HuH-7.5 (cell line): ENCODE measurements around the gene ST3GAL3.

Source experiments
- DNase-seq: peaks from one replicate; pipeline ENCODE4 v3.0.0; 2011; ENCODE audit warnings: low spot score

ST3GAL3 gene

GRCh38 chr1:43786960-43787359 is 79.6 kb downstream of the ST3GAL3 start:
- DNase-seq, result no peak

GRCh38 chr1:43789604-43790550 is 82.5 kb downstream of the ST3GAL3 start:
- DNase-seq, result no peak

DNA sequence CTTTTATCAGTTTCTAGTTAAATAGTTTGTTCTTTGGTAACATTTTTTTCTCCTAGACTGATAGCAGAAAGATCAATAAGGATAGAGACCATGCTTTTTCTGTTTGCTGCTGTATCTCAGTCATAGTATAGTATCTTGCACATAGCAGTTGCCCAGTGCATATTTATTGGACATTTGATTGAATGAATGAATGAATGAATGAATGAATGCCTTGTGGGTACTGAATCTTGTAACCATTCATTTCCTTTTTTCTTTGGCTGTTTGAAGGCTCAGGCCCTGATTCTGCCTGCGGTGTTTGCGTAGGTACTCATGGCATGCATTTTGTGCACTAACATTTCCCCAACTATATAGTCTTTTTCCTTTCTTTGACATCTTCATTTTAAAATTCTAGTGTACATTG is 83.9 kb downstream of the ST3GAL3 start:
- DNase-seq, result no peak

DNA sequence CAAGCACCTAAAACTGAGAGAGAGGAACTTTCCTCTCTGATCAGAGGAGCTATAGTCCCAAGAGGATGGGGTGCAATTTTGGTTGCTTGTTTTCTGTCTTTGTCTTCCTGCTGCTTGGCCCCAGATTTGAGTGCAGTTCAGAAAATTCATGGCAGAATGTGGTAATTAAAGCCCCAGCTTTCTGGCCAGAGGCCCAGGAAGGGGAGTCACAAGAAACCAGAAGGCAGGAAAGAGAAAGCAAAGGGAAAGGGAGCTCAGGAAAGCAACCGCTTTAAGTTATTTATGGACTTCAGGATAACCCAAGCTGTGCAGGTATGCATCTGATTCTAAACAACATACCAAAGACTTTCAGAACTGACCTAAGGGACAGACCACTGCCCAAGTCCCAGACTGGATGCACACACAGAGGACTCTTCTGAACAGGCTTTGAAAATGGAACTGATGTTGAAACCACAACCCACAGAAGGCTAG is 88.8 kb downstream of the ST3GAL3 start:
- no peak for DNase-seq

- DNase-seq, result no peak
Observed at GRCh38 chr1:43797891-43798290, 90.6 kb downstream of the ST3GAL3 start.

DNA sequence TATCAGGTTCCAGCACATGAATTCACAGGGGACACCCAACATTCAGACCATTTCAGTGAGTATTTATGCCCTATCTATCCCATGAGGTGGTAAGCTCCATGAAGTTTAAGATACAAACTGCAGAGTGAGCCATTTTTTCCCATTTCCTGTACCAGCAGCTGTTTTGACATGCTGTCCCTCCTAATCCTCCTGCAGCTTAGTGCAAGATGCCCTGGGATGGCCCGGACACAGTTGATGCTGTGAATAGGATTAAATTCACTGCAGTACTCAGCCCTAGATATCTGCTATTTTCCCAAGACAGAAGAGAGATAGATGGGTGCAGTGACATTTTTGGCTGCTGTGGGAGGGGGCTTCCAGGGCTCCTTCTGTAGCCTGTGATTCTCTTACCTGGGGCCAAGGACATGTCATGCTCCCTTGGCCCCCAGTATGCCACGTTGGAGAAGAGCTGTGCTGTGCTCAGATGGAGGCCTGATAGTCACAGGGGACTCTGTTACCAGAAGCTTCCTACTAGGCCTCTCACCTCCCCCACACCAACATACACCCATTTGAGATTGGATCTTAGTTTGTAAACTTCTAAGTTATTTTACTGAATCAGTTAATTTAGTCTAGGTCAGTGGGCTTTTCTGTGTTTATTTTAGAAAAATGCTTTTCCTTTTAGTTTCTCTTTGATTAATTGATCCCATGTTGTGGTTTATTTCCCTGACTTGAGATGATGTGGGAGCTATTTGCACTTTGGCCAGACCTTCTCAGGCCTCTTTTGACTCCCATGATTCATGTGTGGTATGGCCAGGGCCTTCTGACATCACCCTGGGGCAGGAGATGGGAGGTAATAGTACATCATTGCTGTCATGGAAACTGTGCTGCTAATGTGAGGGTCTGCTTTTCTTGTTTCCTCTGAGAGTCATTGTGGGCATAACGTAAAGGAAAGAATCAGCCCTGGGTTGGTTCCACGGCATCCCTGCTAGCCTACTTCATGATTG is 92.6 kb downstream of the ST3GAL3 start:
- no peak for DNase-seq

GRCh38 chr1:43800771-43801170 is 93.4 kb downstream of the ST3GAL3 start:
- no peak for DNase-seq

GRCh38 chr1:43801203-43801602 is 93.9 kb downstream of the ST3GAL3 start:
- DNase-seq, result no peak

DNA sequence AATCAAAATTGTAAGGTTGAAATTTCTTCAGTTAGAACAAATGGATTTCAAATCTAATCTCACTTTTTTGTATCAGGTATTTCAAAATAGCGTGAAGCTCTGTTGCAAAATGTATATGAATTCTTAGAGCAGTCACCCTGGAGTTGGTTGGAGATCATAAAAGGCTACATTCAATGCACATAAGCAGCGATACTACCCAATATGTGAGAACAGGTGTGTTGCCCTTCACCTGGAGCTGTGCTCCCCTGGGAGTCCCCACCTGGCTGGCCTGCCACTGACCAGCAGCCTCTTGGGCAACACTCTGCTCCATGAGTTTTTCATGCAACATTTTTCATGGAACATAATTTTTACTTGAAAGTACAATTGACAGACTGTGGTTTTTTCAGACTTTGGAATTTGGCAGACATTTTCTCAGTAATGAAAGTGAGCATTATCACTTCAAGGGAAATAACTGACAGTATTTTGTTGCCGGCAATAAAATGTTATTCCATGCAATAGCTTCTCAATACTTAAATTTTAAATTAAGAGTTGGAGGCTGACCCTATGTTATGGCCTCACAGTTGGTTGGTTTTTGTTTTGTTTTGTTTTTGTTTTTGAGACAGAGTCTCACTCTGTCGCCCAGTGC is 95.1 kb downstream of the ST3GAL3 start:
- DNase-seq, result no peak

DNA sequence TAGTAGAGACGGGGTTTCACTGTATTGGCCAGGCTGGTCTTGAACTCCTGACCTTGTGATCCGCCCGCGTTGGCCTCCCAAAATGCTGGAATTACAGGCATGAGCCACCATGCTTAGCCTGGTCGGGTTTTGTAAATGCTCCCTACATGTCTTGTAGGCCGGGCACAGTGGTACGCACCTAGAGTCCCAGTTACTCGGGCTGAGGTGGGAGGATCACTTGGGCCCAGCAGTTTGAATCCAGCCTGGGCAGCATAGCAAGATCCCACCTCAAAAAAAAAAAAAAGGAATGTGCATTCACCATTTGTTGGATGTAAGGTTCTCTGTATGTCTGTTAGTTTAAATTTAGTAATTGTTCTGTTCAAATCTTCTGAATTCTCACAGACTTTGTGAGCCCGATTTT is 95.8 kb downstream of the ST3GAL3 start:
- no peak for DNase-seq

DNA sequence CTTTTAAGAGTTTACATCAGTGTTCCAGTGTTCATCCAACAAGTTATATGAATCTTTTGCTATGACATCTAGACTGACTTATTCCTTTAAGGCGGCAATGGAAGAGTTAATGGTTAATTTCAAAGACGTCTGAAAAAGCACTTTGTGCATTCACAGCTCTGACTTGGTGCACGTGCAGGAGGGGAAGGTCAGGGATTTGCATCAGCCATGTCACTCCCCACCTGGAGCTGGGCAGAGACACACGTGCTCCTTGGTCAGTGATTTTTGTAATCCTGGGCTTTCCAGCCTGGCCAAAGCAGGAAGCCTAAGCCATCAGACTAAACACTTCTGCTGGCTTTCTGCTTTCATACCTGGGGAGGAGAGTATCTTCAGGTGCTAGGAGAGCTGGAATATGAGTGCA is 96.3 kb downstream of the ST3GAL3 start:
- DNase-seq, result no peak

- no peak for DNase-seq
Observed at GRCh38 chr1:43804569-43804968, 97.2 kb downstream of the ST3GAL3 start.

DNA sequence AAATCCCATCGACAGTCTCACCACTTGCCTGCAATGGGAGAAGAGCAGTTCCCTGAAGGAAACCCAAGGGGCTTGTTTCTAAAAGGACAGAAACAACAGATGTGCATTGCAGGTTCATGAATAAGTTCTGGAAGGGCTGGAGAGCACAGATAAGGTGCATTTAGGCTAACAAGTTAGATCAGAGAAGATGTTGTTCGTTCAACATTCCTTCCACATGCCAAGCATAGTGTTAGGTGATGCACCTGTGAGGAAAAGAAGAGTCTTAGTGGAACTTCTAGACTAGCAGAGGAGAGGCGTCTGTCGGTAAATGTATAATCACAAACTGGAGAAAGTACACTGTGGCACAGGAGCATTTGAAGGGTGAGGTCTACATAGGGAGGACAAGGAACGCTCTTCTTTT is 98.0 kb downstream of the ST3GAL3 start:
- no peak for DNase-seq

- no peak for DNase-seq
Observed at GRCh38 chr1:43806183-43806582, 98.8 kb downstream of the ST3GAL3 start.

- DNase-seq, result no peak
Observed at GRCh38 chr1:43809097-43809673, 101.8 kb downstream of the ST3GAL3 start.

DNA sequence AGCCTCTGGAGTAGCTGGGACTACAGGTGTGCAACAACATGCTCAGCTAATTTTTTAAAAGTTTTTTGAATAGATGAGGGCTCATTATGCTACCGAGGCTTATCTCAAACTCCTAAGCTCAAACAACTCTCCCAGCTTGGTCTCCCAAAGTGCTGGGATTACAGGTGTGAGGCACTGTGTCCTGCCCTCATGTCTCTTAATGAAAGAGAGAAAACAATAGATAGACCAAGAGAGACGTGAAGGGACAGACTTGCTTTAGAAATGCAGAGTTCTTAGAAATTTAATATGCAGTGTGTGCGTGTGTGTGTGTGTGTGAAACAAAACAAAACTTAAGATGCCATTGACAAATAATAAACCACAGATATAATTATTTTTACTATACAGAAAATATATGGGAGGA is 105.2 kb downstream of the ST3GAL3 start:
- no peak for DNase-seq

DNA sequence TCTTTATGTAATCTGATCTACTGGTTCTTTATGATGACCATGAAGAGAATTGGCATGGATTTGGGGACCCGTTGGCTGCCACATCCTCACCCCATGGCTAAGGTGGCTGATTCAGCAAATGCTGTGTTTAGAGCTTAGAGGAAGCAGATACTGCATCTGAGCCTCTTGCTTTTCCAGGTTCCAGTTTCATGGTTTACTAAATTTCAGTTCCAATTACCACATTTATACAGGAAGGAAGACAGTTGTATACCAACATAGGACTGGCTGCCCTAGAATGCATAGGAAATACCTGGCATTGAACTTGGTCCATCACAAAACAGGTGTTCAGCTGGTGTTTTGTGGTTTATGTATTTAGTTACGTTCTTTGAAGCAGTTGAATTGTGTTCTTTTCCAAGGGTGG is 107.1 kb downstream of the ST3GAL3 start:
- DNase-seq, result no peak

- DNase-seq, result no peak
Observed at GRCh38 chr1:43817304-43817939, 110.1 kb downstream of the ST3GAL3 start.

DNA sequence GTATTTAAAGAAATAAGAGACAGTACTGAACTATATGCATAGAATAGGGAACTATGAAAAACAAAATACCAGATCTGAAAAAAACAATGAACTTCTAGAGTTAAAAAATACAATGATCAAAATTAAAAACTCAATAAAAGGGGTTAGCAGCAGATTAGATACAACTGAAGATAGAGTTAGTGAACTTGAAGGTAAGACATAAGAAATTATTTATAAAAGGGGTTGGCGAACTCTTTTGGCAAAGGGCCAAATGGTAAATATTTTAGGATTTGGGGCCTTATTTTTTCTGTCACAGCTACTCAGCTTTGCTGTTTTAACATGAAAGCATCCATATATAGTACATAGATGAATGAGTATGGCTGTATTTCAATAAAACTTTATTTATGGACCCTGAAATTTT is 111.4 kb downstream of the ST3GAL3 start:
- DNase-seq, result no peak

DNA sequence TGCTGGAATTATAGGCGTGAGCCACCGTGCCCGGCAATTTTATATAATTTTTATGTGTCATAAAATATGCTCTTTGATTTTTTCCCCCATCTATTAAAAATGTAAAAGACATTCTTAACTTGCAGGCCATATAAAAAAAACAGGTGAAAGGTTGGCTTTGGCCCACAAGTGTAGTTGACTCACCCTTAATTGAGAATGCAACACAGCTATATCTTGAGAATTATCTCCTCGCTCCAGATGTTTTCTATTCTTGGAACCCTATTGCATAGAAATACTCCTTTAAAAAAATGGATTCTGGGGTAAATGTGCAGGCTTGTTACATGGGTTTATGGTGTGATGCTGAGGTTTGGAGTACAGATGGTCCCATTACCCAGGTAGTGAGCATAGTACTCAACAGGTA is 112.0 kb downstream of the ST3GAL3 start:
- no peak for DNase-seq

DNA sequence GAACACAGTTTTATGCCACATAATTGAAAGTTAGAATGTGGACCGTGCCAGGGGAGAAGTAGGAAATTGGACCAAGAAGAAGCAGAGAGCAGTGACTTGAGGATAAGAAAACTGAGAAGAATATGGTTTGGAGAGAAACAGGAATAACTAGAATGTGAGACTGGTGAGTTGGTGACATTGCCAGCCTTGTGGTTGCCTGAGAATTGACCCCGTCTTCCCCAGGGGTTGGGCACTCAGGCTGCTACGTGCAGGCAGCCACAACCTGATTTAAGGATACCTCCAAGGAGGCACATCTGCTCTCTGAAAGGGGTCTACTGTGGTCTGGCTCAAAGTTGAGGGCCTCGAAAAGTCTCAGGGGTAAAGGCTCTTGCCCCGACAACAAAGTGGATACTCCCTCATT is 114.1 kb downstream of the ST3GAL3 start:
- DNase-seq, result no peak
